ENCODE measurements around the gene PFN1.
"Not testable (repeated sequence)": the region's sequence is repeated elsewhere in the genome, so short reads cannot be mapped to it uniquely, and the experiment has no call there.

The PFN1 gene

GRCh38 chr17:4921320-4921719, 27.0 kb downstream of the PFN1 start:
- DNase-seq (ENCODE audit: low spot score) = no peak
- TF ChIP-seq, protein P1, sequence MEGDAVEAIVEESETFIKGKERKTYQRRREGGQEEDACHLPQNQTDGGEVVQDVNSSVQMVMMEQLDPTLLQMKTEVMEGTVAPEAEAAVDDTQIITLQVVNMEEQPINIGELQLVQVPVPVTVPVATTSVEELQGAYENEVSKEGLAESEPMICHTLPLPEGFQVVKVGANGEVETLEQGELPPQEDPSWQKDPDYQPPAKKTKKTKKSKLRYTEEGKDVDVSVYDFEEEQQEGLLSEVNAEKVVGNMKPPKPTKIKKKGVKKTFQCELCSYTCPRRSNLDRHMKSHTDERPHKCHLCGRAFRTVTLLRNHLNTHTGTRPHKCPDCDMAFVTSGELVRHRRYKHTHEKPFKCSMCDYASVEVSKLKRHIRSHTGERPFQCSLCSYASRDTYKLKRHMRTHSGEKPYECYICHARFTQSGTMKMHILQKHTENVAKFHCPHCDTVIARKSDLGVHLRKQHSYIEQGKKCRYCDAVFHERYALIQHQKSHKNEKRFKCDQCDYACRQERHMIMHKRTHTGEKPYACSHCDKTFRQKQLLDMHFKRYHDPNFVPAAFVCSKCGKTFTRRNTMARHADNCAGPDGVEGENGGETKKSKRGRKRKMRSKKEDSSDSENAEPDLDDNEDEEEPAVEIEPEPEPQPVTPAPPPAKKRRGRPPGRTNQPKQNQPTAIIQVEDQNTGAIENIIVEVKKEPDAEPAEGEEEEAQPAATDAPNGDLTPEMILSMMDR (IDR thresholded peaks at IDR 0.05) = no peak
- Histone ChIP-seq H3K27ac (no peak overlapping the region), H3K4me3 (no peak overlapping the region)

DNA sequence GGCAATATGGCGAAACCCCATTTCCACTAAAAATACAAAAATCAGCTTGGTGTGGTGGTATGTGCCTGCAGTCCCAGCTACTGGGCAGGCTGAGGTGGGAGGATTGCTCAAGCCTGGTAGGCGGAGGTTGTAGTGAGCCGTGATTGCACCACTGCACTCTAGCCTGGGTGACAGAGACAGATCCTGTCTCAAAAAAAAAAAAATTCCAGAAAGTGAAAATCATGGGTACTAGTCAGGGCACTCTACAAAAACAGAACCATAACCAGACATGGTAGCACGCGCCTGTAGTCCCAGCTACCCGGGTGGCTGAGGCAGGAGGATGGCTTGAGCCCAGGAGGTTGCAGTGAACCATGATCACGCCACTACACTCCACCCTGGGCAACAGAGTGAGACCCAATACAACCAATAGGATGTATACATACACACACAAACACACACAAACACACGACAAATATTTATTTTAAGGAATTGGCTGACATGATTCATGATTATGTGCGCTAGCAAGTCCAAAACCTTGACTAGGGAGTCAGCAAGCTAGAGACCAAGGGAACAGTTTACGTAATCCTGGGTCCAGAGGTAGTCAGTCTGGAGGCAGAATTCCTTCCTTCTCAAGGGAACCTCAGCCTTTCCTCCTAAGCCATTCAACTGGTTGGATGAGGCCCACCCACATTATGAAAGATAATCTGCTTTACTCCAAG, 27.8 kb downstream of the PFN1 start:
- Histone ChIP-seq H3K4me3 (no peak overlapping the region), H3K27ac (no peak overlapping the region)
- DNase-seq (ENCODE audit: low spot score) = no peak
- TF ChIP-seq, protein P1 (IDR thresholded peaks at IDR 0.05) = no peak

DNA sequence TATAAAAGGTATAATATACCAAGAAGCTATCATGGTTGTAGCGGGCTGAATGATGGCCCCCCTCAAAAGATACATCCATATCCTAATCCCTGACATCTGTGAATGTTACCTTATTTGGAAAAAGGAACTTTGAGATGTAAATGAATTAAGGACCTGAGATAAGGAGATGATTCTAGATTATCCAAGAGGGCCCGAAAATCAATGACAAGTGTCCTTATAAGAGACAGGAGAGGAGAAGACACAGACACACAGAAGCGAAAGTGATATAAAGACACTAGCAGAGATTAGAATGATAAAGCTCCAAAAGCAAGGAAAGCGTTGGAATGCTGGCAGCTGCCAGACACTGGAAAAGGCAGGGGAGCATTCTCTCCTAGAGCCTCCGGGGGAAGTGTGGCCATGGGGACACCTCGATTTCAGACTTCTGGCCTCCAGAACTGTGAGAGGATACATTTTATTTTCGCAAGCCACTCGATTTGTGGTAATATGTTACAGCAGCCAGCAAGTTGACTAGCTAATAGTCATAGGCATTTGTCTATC, 28.8 kb downstream of the PFN1 start:
- Histone ChIP-seq H3K27ac (no peak overlapping the region), H3K4me3 (no peak overlapping the region)
- TF ChIP-seq, protein P1 (IDR thresholded peaks at IDR 0.05) = no peak
- no peak for DNase-seq (ENCODE audit: low spot score)

- not testable (repeated sequence) for H3K4me3 ChIP-seq; DNase-seq (ENCODE audit: low spot score); H3K27ac ChIP-seq
Measured at GRCh38 chr17:4914551-4914950, 33.8 kb downstream of the PFN1 start.

- Histone ChIP-seq H3K4me3 (no peak overlapping the region), H3K27ac (no peak overlapping the region)
- TF ChIP-seq, protein P1 (IDR thresholded peaks at IDR 0.05) = no peak
- DNase-seq (ENCODE audit: low spot score) = no peak
Measured at GRCh38 chr17:4913994-4914393, 34.3 kb downstream of the PFN1 start.

- Histone ChIP-seq H3K4me3 (peak overlapping the region; percentile 21), H3K27ac (peak overlapping the region in 1 of 2 donors; percentile 58)
- TF ChIP-seq, protein P1 (IDR thresholded peaks at IDR 0.05) = peak; percentile 58
- peak; percentile 92 for DNase-seq (ENCODE audit: low spot score)
Measured at GRCh38 chr17:4908711-4909496, 39.4 kb downstream of the PFN1 start.

- H3K27ac ChIP-seq = peak overlapping the region in 1 of 2 donors; percentile 58
- TF ChIP-seq, protein P1 (IDR thresholded peaks at IDR 0.05) = no peak
- no peak for DNase-seq (ENCODE audit: low spot score)
- no peak overlapping the region for H3K4me3 ChIP-seq
Measured at GRCh38 chr17:4908301-4908700, 40.0 kb downstream of the PFN1 start.

DNA sequence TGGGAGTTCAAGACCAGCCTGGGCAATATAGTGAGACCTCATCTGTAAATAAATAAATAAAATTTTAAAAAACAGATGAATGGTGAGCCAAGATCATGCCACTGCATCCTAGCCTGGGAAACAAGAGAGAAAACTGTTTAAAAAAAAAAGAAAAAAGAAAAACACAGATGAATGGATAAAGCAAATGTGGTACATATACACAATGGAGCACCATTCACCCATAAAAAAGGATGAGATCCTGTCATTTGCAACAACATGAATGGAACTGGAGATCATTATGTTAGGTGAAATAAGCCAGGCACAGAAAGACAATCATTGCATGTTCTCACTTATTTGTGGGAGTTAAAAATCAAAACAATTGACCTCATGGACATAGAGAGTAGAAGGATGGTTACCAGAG, 41.7 kb downstream of the PFN1 start:
- not testable (repeated sequence) for H3K4me3 ChIP-seq; H3K27ac ChIP-seq; DNase-seq (ENCODE audit: low spot score)
